Neural crest cell (in vitro differentiated cells): ENCODE measurements around the gene RABGAP1L. TPM values are rescaled to one million over a fixed set of nuclear protein-coding genes. Genes with fewer than 3 reads are reported as not detected.

ENCODE experiments used
- DNase-seq: peaks from one replicate; pipeline ENCODE4 v3.0.0; 2021; ENCODE audit warnings: low read depth, mixed read lengths, low spot score
- H3K27ac Mint-ChIP-seq: one replicate; pipeline ENCODE4 v1.8.0; 2021; ENCODE audit warnings: mild to moderate bottlenecking, mixed read lengths; ENCODE audit not compliant: unreplicated experiment
- H3K27me3 Mint-ChIP-seq: 2 replicates; pipeline ENCODE4 v1.8.0; 2021; ENCODE audit warnings: low read depth, mild to moderate bottlenecking, mixed read lengths
- H3K36me3 Mint-ChIP-seq: 2 replicates; pipeline ENCODE4 v1.8.0; 2021; ENCODE audit warnings: low read depth, mild to moderate bottlenecking, mixed read lengths
- H3K4me1 Mint-ChIP-seq: 2 replicates; pipeline ENCODE4 v1.8.0; 2021; ENCODE audit warnings: mixed read lengths
- H3K4me3 Mint-ChIP-seq: one replicate; pipeline ENCODE4 v1.8.0; 2021; ENCODE audit warnings: mild to moderate bottlenecking, mixed read lengths
- H3K9me3 Mint-ChIP-seq: 2 replicates; pipeline ENCODE4 v1.8.0; 2021; ENCODE audit warnings: mixed read lengths
- total RNA-seq: library from RNA; stranded (reverse); gene quantifications from 2 replicates; pipeline ENCODE4 v1.2.1, GENCODE V29; 2021
- TF ChIP-seq, protein P1 (sequence below): fragments of 200-600 bp; sonication (generic); conservative IDR thresholded peaks from 2 replicates; pipeline ENCODE4 v1.5.0; 2021; ENCODE audit warnings: antibody characterized with exemption, mild to moderate bottlenecking

RABGAP1L gene
- total RNA-seq, 1 donor from 2014 or later, result 25.6 TPM

- H3K9me3 Mint-ChIP-seq, result no peaks in the 10 kb centered on the region
- no peak for DNase-seq
- H3K4me1 Mint-ChIP-seq, result peaks cover 23% of the 10 kb centered on the region
- H3K27ac Mint-ChIP-seq, result no peak overlapping the region
- TF ChIP-seq, protein P1, sequence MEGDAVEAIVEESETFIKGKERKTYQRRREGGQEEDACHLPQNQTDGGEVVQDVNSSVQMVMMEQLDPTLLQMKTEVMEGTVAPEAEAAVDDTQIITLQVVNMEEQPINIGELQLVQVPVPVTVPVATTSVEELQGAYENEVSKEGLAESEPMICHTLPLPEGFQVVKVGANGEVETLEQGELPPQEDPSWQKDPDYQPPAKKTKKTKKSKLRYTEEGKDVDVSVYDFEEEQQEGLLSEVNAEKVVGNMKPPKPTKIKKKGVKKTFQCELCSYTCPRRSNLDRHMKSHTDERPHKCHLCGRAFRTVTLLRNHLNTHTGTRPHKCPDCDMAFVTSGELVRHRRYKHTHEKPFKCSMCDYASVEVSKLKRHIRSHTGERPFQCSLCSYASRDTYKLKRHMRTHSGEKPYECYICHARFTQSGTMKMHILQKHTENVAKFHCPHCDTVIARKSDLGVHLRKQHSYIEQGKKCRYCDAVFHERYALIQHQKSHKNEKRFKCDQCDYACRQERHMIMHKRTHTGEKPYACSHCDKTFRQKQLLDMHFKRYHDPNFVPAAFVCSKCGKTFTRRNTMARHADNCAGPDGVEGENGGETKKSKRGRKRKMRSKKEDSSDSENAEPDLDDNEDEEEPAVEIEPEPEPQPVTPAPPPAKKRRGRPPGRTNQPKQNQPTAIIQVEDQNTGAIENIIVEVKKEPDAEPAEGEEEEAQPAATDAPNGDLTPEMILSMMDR, result no peak
- no peaks in the 10 kb centered on the region for H3K27me3 Mint-ChIP-seq
- peak overlapping the region; percentile 28 for H3K4me3 Mint-ChIP-seq
- H3K36me3 Mint-ChIP-seq, result peaks cover 10% of the 10 kb centered on the region
These were observed 844.2 kb downstream of the RABGAP1L start for GRCh38 chr1:175003521-175003920.

GRCh38 chr1:175005085-175005783 lies 845.9 kb downstream of the RABGAP1L start:
- Mint-ChIP-seq H3K27me3 (no peaks in the 10 kb centered on the region), H3K4me3 (no peak overlapping the region), H3K36me3 (peaks cover 15% of the 10 kb centered on the region), H3K9me3 (no peaks in the 10 kb centered on the region), H3K27ac (no peak overlapping the region), H3K4me1 (peaks cover 23% of the 10 kb centered on the region)
- no peak for DNase-seq
- TF ChIP-seq, protein P1, result no peak

DNA sequence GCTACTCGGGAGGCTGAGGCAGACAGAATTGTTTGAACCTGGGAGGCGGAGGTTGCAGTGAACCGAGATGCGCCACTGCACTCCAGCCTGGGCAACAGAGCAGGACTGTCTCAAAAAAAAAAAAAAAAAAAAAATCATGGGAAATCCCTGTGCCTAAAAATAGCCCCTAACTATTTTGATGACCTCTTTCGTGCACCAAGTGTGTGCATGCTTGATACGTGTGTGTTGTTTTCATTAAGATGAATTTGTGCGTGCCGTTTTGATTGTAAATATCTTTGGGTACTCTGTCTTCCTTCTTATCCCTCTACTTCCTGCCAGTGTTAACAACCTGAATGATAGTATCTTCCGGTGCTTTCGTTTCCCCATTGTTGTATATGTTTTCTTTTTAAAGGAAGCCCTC lies 850.2 kb downstream of the RABGAP1L start:
- H3K27ac Mint-ChIP-seq, result no peak overlapping the region
- no peak overlapping the region for H3K4me3 Mint-ChIP-seq
- H3K4me1 Mint-ChIP-seq, result no peaks in the 10 kb centered on the region
- H3K27me3 Mint-ChIP-seq, result no peaks in the 10 kb centered on the region
- DNase-seq, result no peak
- TF ChIP-seq, protein P1, result no peak
- H3K36me3 Mint-ChIP-seq, result peaks cover 26% of the 10 kb centered on the region
- H3K9me3 Mint-ChIP-seq, result no peaks in the 10 kb centered on the region

GRCh38 chr1:175013445-175013844 lies 854.1 kb downstream of the RABGAP1L start:
- no peaks in the 10 kb centered on the region for H3K9me3 Mint-ChIP-seq
- H3K36me3 Mint-ChIP-seq, result peaks cover 22% of the 10 kb centered on the region

GRCh38 chr1:175015243-175015642 lies 855.9 kb downstream of the RABGAP1L start:
- Mint-ChIP-seq H3K27me3 (no peaks in the 10 kb centered on the region), H3K36me3 (peaks cover 18% of the 10 kb centered on the region), H3K9me3 (no peaks in the 10 kb centered on the region), H3K4me3 (peak overlapping the region; percentile 10), H3K27ac (no peak overlapping the region), H3K4me1 (no peaks in the 10 kb centered on the region)
- TF ChIP-seq, protein P1, result no peak
- no peak for DNase-seq

More at GRCh38 chr1:175013445-175013844, 854.1 kb downstream of the RABGAP1L start:
- Mint-ChIP-seq H3K27ac (no peak overlapping the region), H3K27me3 (no peaks in the 10 kb centered on the region), H3K4me3 (no peak overlapping the region), H3K4me1 (no peaks in the 10 kb centered on the region)
- TF ChIP-seq, protein P1, result no peak
- no peak for DNase-seq
